IMR-90 (cell line): ENCODE measurements around the gene CD7. TPM values are rescaled to one million over a fixed set of nuclear protein-coding genes. Genes with fewer than 3 reads are reported as not detected.

Source experiments
- ATAC-seq: fragments of 200-7000 bp; cut with Tn5 transposase; 2 replicates; pipeline ENCODE4 v1.9.1; 2020; ENCODE audit warnings: low read depth, mild to moderate bottlenecking, moderate library complexity
- BruUV-seq: library from RNA; stranded (reverse); fragments of 400-500 nt; replicated peaks from 2 replicates; lab custom pipeline; 2021; lab: Mats Ljungman, UMichigan
- CTCF ChIA-PET: fragments of 300-600 bp; formaldehyde crosslinking; extraction: SDS; loops from one replicate; lab custom pipeline; 2021; ENCODE audit warnings: antibody characterized with exemption; lab: Yijun Ruan, JAX
- POLR2A ChIA-PET: fragments of 300-600 bp; sonication (Branson Sonifier 250); formaldehyde crosslinking; loops from one replicate; lab custom pipeline; 2022; ENCODE audit warnings: antibody characterized with exemption; ENCODE audit not compliant: unreplicated experiment; lab: Charles Lee
- DNase-seq: peaks from one replicate; pipeline ENCODE4 v3.0.0; 2013
- H2AFZ ChIP-seq: replicated peaks from 2 replicates; pipeline ENCODE3; 2013; ENCODE audit warnings: low read length, mild to moderate bottlenecking; ENCODE audit not compliant: poor library complexity
- H2AK5ac ChIP-seq: 2 replicates; pipeline ENCODE4 v1.6.1; 2013; ENCODE audit warnings: low read depth, low read length, inconsistent platforms
- H2AK9ac ChIP-seq: replicated peaks from 2 replicates; pipeline ENCODE3; 2013; ENCODE audit warnings: mild to moderate bottlenecking, low read depth, low read length, moderate library complexity; ENCODE audit not compliant: poor library complexity
- H2BK120ac ChIP-seq: 2 replicates; pipeline ENCODE4 v1.6.1; 2013; ENCODE audit warnings: low read depth, low read length, inconsistent platforms
- H2BK15ac ChIP-seq: 3 replicates; pipeline ENCODE4 v1.6.1; 2013; ENCODE audit warnings: low read depth, low read length, inconsistent platforms
- H2BK20ac ChIP-seq: 2 replicates; pipeline ENCODE4 v1.6.1; 2013; ENCODE audit warnings: low read depth, mild to moderate bottlenecking, inconsistent platforms, low read length, moderate library complexity
- H2BK5ac ChIP-seq: 2 replicates; pipeline ENCODE4 v1.6.1; 2013; ENCODE audit warnings: mild to moderate bottlenecking, low read depth, low read length, inconsistent platforms; ENCODE audit not compliant: poor library complexity, severe bottlenecking
- H3K14ac ChIP-seq: replicated peaks from 2 replicates; pipeline ENCODE4 v1.6.1; 2013; ENCODE audit warnings: low read depth, low read length, inconsistent platforms
- H3K18ac ChIP-seq: 2 replicates; pipeline ENCODE4 v1.6.1; 2013; ENCODE audit warnings: low read depth, low read length, control low read depth
- H3K23ac ChIP-seq: 2 replicates; pipeline ENCODE4 v1.6.1; 2013; ENCODE audit warnings: low read depth, low read length, inconsistent platforms
- H3K27ac ChIP-seq: 2 replicates; pipeline ENCODE4 v1.5.1; 2013; ENCODE audit warnings: mild to moderate bottlenecking, control low read depth, low read length; ENCODE audit not compliant: insufficient read depth
- H3K27me3 ChIP-seq: 2 replicates; pipeline ENCODE4 v1.6.1; 2013; ENCODE audit warnings: low read length; ENCODE audit not compliant: control insufficient read depth, insufficient read depth
- H3K36me3 ChIP-seq: 2 replicates; pipeline ENCODE4 v1.6.1; 2013; ENCODE audit warnings: low read length, mixed read lengths; ENCODE audit not compliant: control insufficient read depth, insufficient read depth
- H3K4ac ChIP-seq: 2 replicates; pipeline ENCODE4 v1.6.1; 2013; ENCODE audit warnings: low read depth, low read length, inconsistent platforms
- H3K4me1 ChIP-seq: 2 replicates; pipeline ENCODE4 v1.6.1; 2013; ENCODE audit warnings: low read length, mixed read lengths; ENCODE audit not compliant: control insufficient read depth, insufficient read depth
- H3K4me2 ChIP-seq: 2 replicates; pipeline ENCODE4 v1.6.1; 2013; ENCODE audit warnings: low read depth, mild to moderate bottlenecking, control low read depth, low read length, moderate library complexity
- H3K4me3 ChIP-seq: 2 replicates; pipeline ENCODE4 v1.5.1; 2013; ENCODE audit warnings: low read depth, mild to moderate bottlenecking, control low read depth, low read length, moderate library complexity; ENCODE audit not compliant: insufficient read depth
- H3K56ac ChIP-seq: 2 replicates; pipeline ENCODE4 v1.6.1; 2013; ENCODE audit warnings: low read length, inconsistent platforms; ENCODE audit not compliant: insufficient read depth; ENCODE audit errors: extremely low read depth
- H3K79me1 ChIP-seq, 2 experiments: 2 replicates each; pipeline ENCODE4 v1.6.1; 2013; ENCODE audit warnings: low read length in 2 of 2, inconsistent platforms in 1 of 2, low read depth in 1 of 2
- H3K9ac ChIP-seq: 2 replicates; pipeline ENCODE4 v1.6.1; 2013; ENCODE audit warnings: low read depth, low read length, control low read depth
- H3K9me1 ChIP-seq: 2 replicates; pipeline ENCODE4 v1.6.1; 2013; ENCODE audit warnings: low read length, inconsistent platforms; ENCODE audit not compliant: insufficient read depth
- H3K9me3 ChIP-seq: 2 replicates; pipeline ENCODE4 v1.6.1; 2013; ENCODE audit warnings: low read length; ENCODE audit not compliant: control insufficient read depth, insufficient read depth
- H4K20me1 ChIP-seq: 2 replicates; pipeline ENCODE4 v1.6.1; 2013; ENCODE audit warnings: low read length, inconsistent platforms; ENCODE audit not compliant: insufficient read depth
- H4K5ac ChIP-seq: 2 replicates; pipeline ENCODE4 v1.6.1; 2013; ENCODE audit warnings: mild to moderate bottlenecking, low read depth, low read length, control low read depth
- H4K8ac ChIP-seq, 2 experiments: 2 replicates each; pipeline ENCODE4 v1.6.1; 2013; ENCODE audit warnings: low read depth in 2 of 2, low read length in 2 of 2, control low read depth in 1 of 2, inconsistent platforms in 1 of 2
- H4K91ac ChIP-seq: 2 replicates; pipeline ENCODE4 v1.6.1; 2013; ENCODE audit warnings: low read depth, low read length, inconsistent platforms; ENCODE audit not compliant: insufficient read depth
- BHLHE40 ChIP-seq: fragments of 150-350 bp; IDR thresholded peaks from 2 replicates; pipeline ENCODE4 v1.6.1; 2016; ENCODE audit warnings: mild to moderate bottlenecking, low read depth, low read length
- WGBS, 2 experiments: methylation state at CpG; one replicate each; pipeline versions ENCODE4 v1.1.5 to v1.1.7; 2013; ENCODE audit warnings: missing lambda C conversion rate in 2 of 2; ENCODE audit not compliant: insufficient read length in 1 of 2; ENCODE audit errors: extremely low coverage in 2 of 2; 5-methylcytosine and 5-hydroxymethylcytosine counted together
- dilution Hi-C: fragments of 300-500 bp; cut with HindIII; formaldehyde crosslinking; loops from one replicate; pipeline ENCODE4 v1.14.3; 2018; ENCODE audit warnings: low sequenced_read_pairs; ENCODE audit not compliant: unreplicated experiment
- in situ Hi-C: fragments of 300-500 bp; cut with MboI; formaldehyde crosslinking; loops from 3 replicates; pipeline ENCODE4 v1.14.3; 2019; ENCODE audit warnings: low sequenced_read_pairs, inconsistent platforms, mixed read lengths
- intact Hi-C: fragments of 100-400 bp; cut with micrococcal nuclease; formaldehyde crosslinking; loops from 2 replicates; pipeline ENCODE4 v1.10.0; 2022
- polyA plus RNA-seq, 3 experiments: library from polyadenylated mRNA; depleted of rRNA; stranded (reverse); fragments of >200 nt; gene quantifications; 2 replicates each; pipeline ENCODE4 v1.2.3, GENCODE V29; 2012; ENCODE audit warnings: low replicate concordance in 1 of 3
- total RNA-seq: library from RNA; depleted of rRNA; stranded (reverse); fragments of >200 nt; gene quantifications from 2 replicates; pipeline ENCODE4 v1.2.3, GENCODE V29; 2012

Gene CD7
- total and polyA plus RNA-seq, 2 of the 4 experiments (the other 2 are of a cell fraction), result not detected

- peak overlapping the region; percentile 97 for H2AFZ ChIP-seq
- no peak overlapping the region for H2BK120ac ChIP-seq
- H4K91ac ChIP-seq, result no peak overlapping the region
- H2BK5ac ChIP-seq, result peak overlapping the region; percentile 7
- intact Hi-C loops (no loop called here), in situ Hi-C loops (no loop called here), dilution Hi-C loops (no loop called here)
- H3K56ac ChIP-seq, result no peak overlapping the region
- DNase-seq (no peak), ATAC-seq (no peak)
- ChIA-PET POLR2A (interaction anchor here (0.6 kb wide), 1 partner anchor 25 kb away, joined by 8 read pairs; no protein-coding TSS in a partner anchor), CTCF (no interaction called here)
- peak overlapping the region; percentile 54; the same call in 1 of the 2 replicates for H2AK5ac ChIP-seq
- H3K36me3 ChIP-seq, result no peaks in the 10 kb centered on the region
- H3K14ac ChIP-seq, result peak overlapping the region; percentile 28; the same call in 1 of the 2 replicates
- no peak for TF ChIP-seq BHLHE40
- peak overlapping the region; percentile 67 for H3K4ac ChIP-seq
- H3K18ac ChIP-seq, result no peak overlapping the region
- peak overlapping the region; percentile 69 for H3K4me2 ChIP-seq
- peaks cover 10% of the 10 kb centered on the region; the same call in 1 of the 2 replicates for H4K20me1 ChIP-seq
- H3K4me1 ChIP-seq, result peaks cover 24% of the 10 kb centered on the region
- H2AK9ac ChIP-seq, result no peak overlapping the region
- no peak overlapping the region for H3K9ac ChIP-seq
- H2BK20ac ChIP-seq, result no peak overlapping the region
- 0 out of 4 replicates have a peak overlapping the region, but pooled peaks have one; percentile 20 to 43 for H4K8ac ChIP-seq
- no peak overlapping the region for H4K5ac ChIP-seq
- no peak overlapping the region for H3K23ac ChIP-seq
- peak overlapping the region; percentile 71; the same call in 1 of the 2 replicates for H3K4me3 ChIP-seq
- H2BK15ac ChIP-seq, result no peak overlapping the region
- H3K9me3 ChIP-seq, result no peaks in the 10 kb centered on the region
- 80% methylated on average over 3 of the region's 19 CpGs; no CpG with 5 or more reads in 1 of the 2 experiments for WGBS, 2 experiments
- H3K27me3 ChIP-seq, result no peaks in the 10 kb centered on the region
- no peak overlapping the region for H3K27ac ChIP-seq
- BruUV-seq, result TSS peak; percentile 63
- peaks cover 22% of the 10 kb centered on the region for H3K9me1 ChIP-seq
- peaks cover 0 to 37% of the 10 kb centered on the region in 2 experiments; a peak in 2 of 4 replicates for H3K79me1 ChIP-seq
These were observed 25.7 kb downstream of the CD7 start for GRCh38 chr17:82291582-82292250.
